Tibial artery (tissue), 4 donors: ENCODE measurements around the gene STH.
A peak's percentile ranks its signal among the peaks of the same experiment; 100 is the strongest.

Experiments used
- DNase-seq, 2 donors: peaks; one replicate each; pipeline ENCODE4 v3.0.0-alpha.2; 2019
- H3K27ac ChIP-seq, 2 donors: fragments of 200-600 bp; sonication (generic) in 1 of 2; 1 replicate in 1 of 2; 2 replicates in 1 of 2; pipeline ENCODE4 v1.5.1; 2018 to 2019; ENCODE audit warnings: mild to moderate bottlenecking in 1 of 2
- H3K27me3 ChIP-seq, 2 donors: fragments of 200-600 bp; sonication (generic) in 1 of 2; one replicate each; pipeline versions ENCODE4 v1.5.1 to v1.6.0; 2016 to 2019
- H3K36me3 ChIP-seq, 3 donors: fragments of 200-600 bp; sonication (generic) in 2 of 3; one replicate each; pipeline ENCODE4 v1.5.1; 2016 to 2019; ENCODE audit warnings: mild to moderate bottlenecking in 2 of 3
- H3K4me1 ChIP-seq, 4 donors: fragments of 200-600 bp; sonication (generic) in 2 of 4; 1 replicate in 3 of 4; 2 replicates in 1 of 4; pipeline ENCODE4 v1.5.1; 2016 to 2019
- H3K4me3 ChIP-seq, 2 donors: fragments of 200-600 bp; sonication (generic) in 1 of 2; 1 replicate in 1 of 2; 2 replicates in 1 of 2; pipeline ENCODE4 v1.5.1; 2018 to 2019; ENCODE audit warnings: mild to moderate bottlenecking in 2 of 2
- H3K9me3 ChIP-seq, 3 donors: fragments of 200-600 bp; sonication (generic) in 1 of 3; one replicate each; pipeline ENCODE4 v1.5.1; 2016 to 2019
- CTCF ChIP-seq, 2 experiments: fragments of 200-600 bp in 1 of 2; fragments of 450-650 bp in 1 of 2; IDR thresholded peaks; one replicate each; pipeline ENCODE4 v1.5.1; 2017 to 2019; ENCODE audit warnings: antibody characterized with exemption in 2 of 2, mild to moderate bottlenecking in 1 of 2, moderate library complexity in 1 of 2
- intact Hi-C: fragments of 100-400 bp; cut with DNase I; formaldehyde crosslinking; loops from one replicate; pipeline ENCODE4 v1.15.0; 2023; ENCODE audit warnings: low total_unique reads

The STH gene

GRCh38 chr17:46023783-46024388, 24.8 kb downstream of the STH start:
- Histone ChIP-seq H3K4me3 (no peak overlapping the region), H3K27ac (no peak overlapping the region), H3K27me3 (no peaks in the 10 kb centered on the region), H3K9me3 (no peaks in the 10 kb centered on the region), H3K36me3 (peaks cover 0 to 57% (median 8%) of the 10 kb centered on the region in 3 donors), H3K4me1 (no peaks in the 10 kb centered on the region)
- intact Hi-C loops: no loop called here
- DNase-seq: no peak
- TF ChIP-seq CTCF (IDR thresholded peaks at IDR 0.05): no peak

GRCh38 chr17:46024590-46024989, 25.5 kb downstream of the STH start:
- Histone ChIP-seq H3K36me3 (peaks cover 0 to 64% (median 8%) of the 10 kb centered on the region in 3 donors), H3K9me3 (no peaks in the 10 kb centered on the region), H3K27ac (no peak overlapping the region), H3K27me3 (no peaks in the 10 kb centered on the region), H3K4me1 (no peaks in the 10 kb centered on the region), H3K4me3 (no peak overlapping the region)
- intact Hi-C loops: no loop called here
- no peak for DNase-seq
- no peak for TF ChIP-seq CTCF (IDR thresholded peaks at IDR 0.05)

- Histone ChIP-seq H3K27me3 (no peaks in the 10 kb centered on the region), H3K36me3 (peaks cover 0 to 66% (median 8%) of the 10 kb centered on the region in 3 donors), H3K9me3 (no peaks in the 10 kb centered on the region), H3K27ac (no peak overlapping the region), H3K4me1 (no peaks in the 10 kb centered on the region), H3K4me3 (no peak overlapping the region)
- TF ChIP-seq CTCF (IDR thresholded peaks at IDR 0.05): no peak
- intact Hi-C loops: no loop called here
- no peak for DNase-seq
These were observed 26.0 kb downstream of the STH start for GRCh38 chr17:46025060-46025459.

GRCh38 chr17:46025510-46026165, 26.6 kb downstream of the STH start:
- Histone ChIP-seq H3K4me1 (no peaks in the 10 kb centered on the region), H3K4me3 (no peak overlapping the region), H3K36me3 (peaks cover 5 to 72% (median 11%) of the 10 kb centered on the region in 3 donors), H3K9me3 (no peaks in the 10 kb centered on the region), H3K27ac (no peak overlapping the region), H3K27me3 (no peaks in the 10 kb centered on the region)
- TF ChIP-seq CTCF (IDR thresholded peaks at IDR 0.05): no peak
- no peak for DNase-seq
- intact Hi-C loops: no loop called here

- no peaks in the 10 kb centered on the region for H3K27me3 ChIP-seq
- intact Hi-C loops: no loop called here
- no peak overlapping the region for H3K4me3 ChIP-seq
- H3K36me3 ChIP-seq: peaks cover 13 to 80% (median 19%) of the 10 kb centered on the region in 3 donors
- H3K4me1 ChIP-seq: no peaks in the 10 kb centered on the region
- H3K27ac ChIP-seq: no peak overlapping the region
- DNase-seq: peak in 1 of 2 donors; percentile 51
- no peaks in the 10 kb centered on the region for H3K9me3 ChIP-seq
- TF ChIP-seq CTCF (IDR thresholded peaks at IDR 0.05): no peak
These were observed 27.4 kb downstream of the STH start for GRCh38 chr17:46026166-46027047.
